ENCODE measurements around the gene RTN1.

GRCh38 chr14:59580911-59581310 is 289.7 kb downstream of the RTN1 start:
- TF ChIP-seq CTCF (IDR thresholded peaks at IDR 0.05; ENCODE audit: control extremely low read depth in 1 of 3, insufficient read depth in 1 of 3, low read depth in 1 of 3, low read length in 3 of 3) (no peak), YY1 (IDR thresholded peaks at IDR 0.05; ENCODE audit: low read depth, low read length) (no peak), PHF8 (conservative IDR thresholded peaks at IDR 0.05; ENCODE audit: low read depth, low read length) (no peak), POLR2A (IDR thresholded peaks at IDR 0.05; ENCODE audit: control extremely low read depth in 1 of 2, low read depth in 2 of 2, low read length in 2 of 2) (no peak), MAFK (IDR thresholded peaks at IDR 0.05; ENCODE audit: low read depth, low read length) (no peak), TEAD4 (IDR thresholded peaks at IDR 0.05; ENCODE audit: low read depth, low read length) (no peak), CBX5 (IDR thresholded peaks at IDR 0.05; ENCODE audit: low read depth, low read length) (no peak), RNF2 (IDR thresholded peaks at IDR 0.05; ENCODE audit: borderline replicate concordance, low read depth, low read length, missing control alignments, poor library complexity, severe bottlenecking) (no peak), EP300 (IDR thresholded peaks at IDR 0.05; ENCODE audit: borderline replicate concordance in 1 of 2, low read depth in 2 of 2, low read length in 2 of 2) (no peak), CHD2 (IDR thresholded peaks at IDR 0.05; ENCODE audit: low read length) (no peak)
- TF ChIP-seq, protein P1, sequence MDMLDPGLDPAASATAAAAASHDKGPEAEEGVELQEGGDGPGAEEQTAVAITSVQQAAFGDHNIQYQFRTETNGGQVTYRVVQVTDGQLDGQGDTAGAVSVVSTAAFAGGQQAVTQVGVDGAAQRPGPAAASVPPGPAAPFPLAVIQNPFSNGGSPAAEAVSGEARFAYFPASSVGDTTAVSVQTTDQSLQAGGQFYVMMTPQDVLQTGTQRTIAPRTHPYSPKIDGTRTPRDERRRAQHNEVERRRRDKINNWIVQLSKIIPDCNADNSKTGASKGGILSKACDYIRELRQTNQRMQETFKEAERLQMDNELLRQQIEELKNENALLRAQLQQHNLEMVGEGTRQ (IDR thresholded peaks at IDR 0.05; ENCODE audit: low read length): no peak

All from H1 (cell line).